Esophagus muscularis mucosa (tissue), 4 donors: ENCODE data around the gene STRBP. TPM values are rescaled to one million over a fixed set of nuclear protein-coding genes. Genes with fewer than 3 reads are reported as not detected.

Source experiments
- DNase-seq: peaks from one replicate; pipeline ENCODE4 v3.0.0-alpha.2; 2017; ENCODE audit errors: extremely low spot score
- H3K27ac ChIP-seq, 4 donors: fragments of 200-600 bp; sonication (generic); replicated peaks in 1 of 4; 1 replicate in 3 of 4; 2 replicates in 1 of 4; pipeline ENCODE4 v1.5.1; 2016 to 2019; ENCODE audit warnings: mild to moderate bottlenecking in 1 of 4
- H3K27me3 ChIP-seq, 4 donors: fragments of 200-600 bp; sonication (generic); one replicate each; pipeline versions ENCODE4 v1.5.1 to v1.6.0; 2016 to 2019
- H3K36me3 ChIP-seq, 4 donors: fragments of 200-600 bp; sonication (generic); one replicate each; pipeline ENCODE4 v1.5.1; 2016 to 2019
- H3K4me1 ChIP-seq, 4 donors: fragments of 200-600 bp; sonication (generic); one replicate each; pipeline ENCODE4 v1.5.1; 2016 to 2019
- H3K4me3 ChIP-seq, 4 donors: fragments of 200-600 bp; sonication (generic); 1 replicate in 2 of 4; 2 replicates in 2 of 4; pipeline ENCODE4 v1.5.1; 2016 to 2019; ENCODE audit warnings: mild to moderate bottlenecking in 4 of 4, moderate library complexity in 1 of 4
- H3K9me3 ChIP-seq, 4 donors: fragments of 200-600 bp; sonication (generic); 1 replicate in 3 of 4; 2 replicates in 1 of 4; pipeline ENCODE4 v1.5.1; 2016 to 2019
- EP300 ChIP-seq: sonication (generic); formaldehyde crosslinking; IDR thresholded peaks from one replicate; pipeline ENCODE4 v1.6.1; 2017; ENCODE audit warnings: antibody characterized with exemption
- POLR2A ChIP-seq: fragments of 450-650 bp; IDR thresholded peaks from one replicate; pipeline ENCODE4 v1.6.1; 2017; ENCODE audit warnings: antibody characterized with exemption, moderate library complexity, mild to moderate bottlenecking, low read depth
- POLR2AphosphoS5 ChIP-seq, 2 donors: sonication (generic); formaldehyde crosslinking; IDR thresholded peaks; one replicate each; pipeline ENCODE4 v1.6.1; 2017; ENCODE audit warnings: antibody characterized with exemption in 2 of 2
- WGBS: methylation state at CpG from one replicate; pipeline ENCODE4 v1.1.5; 2018; 5-methylcytosine and 5-hydroxymethylcytosine counted together
- intact Hi-C: fragments of 100-400 bp; cut with DNase I; formaldehyde crosslinking; loops from one replicate; pipeline ENCODE4 v1.15.1; 2023
- total RNA-seq, 4 donors: library from RNA; depleted of rRNA; stranded (reverse); fragments of >200 nt; gene quantifications; one replicate each; pipeline versions ENCODE4 v1.1.0 to v1.2.1, GENCODE V29; 2016
- TF ChIP-seq, protein P1 (sequence below), 3 experiments: fragments of 200-600 bp in 2 of 3; fragments of 450-650 bp in 1 of 3; sonication (generic) in 2 of 3; IDR thresholded peaks; one replicate each; pipeline ENCODE4 v1.5.1; 2017 to 2019; ENCODE audit warnings: antibody characterized with exemption in 3 of 3, mild to moderate bottlenecking in 2 of 3, moderate library complexity in 1 of 3

Gene STRBP
- total RNA-seq, 4 donors from 2014 or later = 11.2 to 20.6 (median 14.5) TPM

DNA sequence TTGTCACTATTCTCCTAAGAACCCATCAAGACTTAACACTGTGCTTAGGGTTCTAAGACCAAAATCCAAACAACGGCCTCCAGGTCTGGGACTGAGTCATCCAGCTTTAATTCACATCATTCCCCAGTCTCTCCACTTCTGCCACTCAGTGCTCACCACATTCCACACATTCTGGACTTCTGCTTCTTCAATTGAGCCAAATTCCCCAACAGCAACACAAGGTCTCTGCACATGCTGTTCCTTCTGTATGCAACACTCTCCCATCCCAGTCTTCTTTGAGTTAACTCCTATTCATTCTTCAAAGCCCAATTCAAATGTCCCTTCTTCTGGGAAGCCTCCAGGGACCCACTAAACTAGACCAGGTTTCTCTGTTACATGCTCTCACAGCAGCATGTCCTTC lies 137.1 kb downstream of the STRBP start:
- H3K9me3 ChIP-seq = no peaks in the 10 kb centered on the region
- intact Hi-C loops = no loop called here
- no peak for DNase-seq
- peaks cover 0 to 35% (median 16%) of the 10 kb centered on the region in 4 donors for H3K36me3 ChIP-seq
- H3K4me3 ChIP-seq = no peak overlapping the region
- no peaks in the 10 kb centered on the region for H3K4me1 ChIP-seq
- TF ChIP-seq POLR2AphosphoS5 (IDR thresholded peaks at IDR 0.05) = peak in 1 of 2 donors; percentile 41
- TF ChIP-seq EP300 = no peak
- no peak for TF ChIP-seq POLR2A
- H3K27me3 ChIP-seq = no peaks in the 10 kb centered on the region
- WGBS = 84% methylated on average over 1 of the region's 1 CpG
- no peak overlapping the region for H3K27ac ChIP-seq

DNA sequence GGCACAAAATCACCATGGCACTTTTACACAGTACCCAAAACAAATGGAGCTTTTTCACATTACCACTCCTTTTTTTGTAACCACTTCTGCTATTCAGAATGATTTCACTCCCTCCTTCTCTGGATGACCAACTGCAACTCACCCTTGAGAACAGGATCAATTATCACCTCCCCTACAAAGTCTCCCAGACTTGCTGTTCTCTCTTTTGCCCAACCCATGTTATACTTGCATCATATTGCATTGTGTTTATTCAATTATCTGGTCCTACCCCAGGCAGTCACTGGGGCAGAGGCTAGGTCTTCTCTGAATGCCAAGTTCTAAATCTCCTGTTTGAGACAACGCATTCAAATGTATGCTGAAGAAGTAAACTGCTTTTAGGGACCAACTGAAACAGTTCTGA lies 139.0 kb downstream of the STRBP start:
- intact Hi-C loops = no loop called here
- Histone ChIP-seq H3K9me3 (no peaks in the 10 kb centered on the region), H3K4me3 (no peak overlapping the region), H3K27ac (no peak overlapping the region), H3K27me3 (no peaks in the 10 kb centered on the region), H3K4me1 (no peaks in the 10 kb centered on the region), H3K36me3 (peaks cover 0 to 34% (median 10%) of the 10 kb centered on the region in 4 donors)
- no peak for DNase-seq
- WGBS = 100% methylated on average over 1 of the region's 1 CpG
- TF ChIP-seq, protein P1, sequence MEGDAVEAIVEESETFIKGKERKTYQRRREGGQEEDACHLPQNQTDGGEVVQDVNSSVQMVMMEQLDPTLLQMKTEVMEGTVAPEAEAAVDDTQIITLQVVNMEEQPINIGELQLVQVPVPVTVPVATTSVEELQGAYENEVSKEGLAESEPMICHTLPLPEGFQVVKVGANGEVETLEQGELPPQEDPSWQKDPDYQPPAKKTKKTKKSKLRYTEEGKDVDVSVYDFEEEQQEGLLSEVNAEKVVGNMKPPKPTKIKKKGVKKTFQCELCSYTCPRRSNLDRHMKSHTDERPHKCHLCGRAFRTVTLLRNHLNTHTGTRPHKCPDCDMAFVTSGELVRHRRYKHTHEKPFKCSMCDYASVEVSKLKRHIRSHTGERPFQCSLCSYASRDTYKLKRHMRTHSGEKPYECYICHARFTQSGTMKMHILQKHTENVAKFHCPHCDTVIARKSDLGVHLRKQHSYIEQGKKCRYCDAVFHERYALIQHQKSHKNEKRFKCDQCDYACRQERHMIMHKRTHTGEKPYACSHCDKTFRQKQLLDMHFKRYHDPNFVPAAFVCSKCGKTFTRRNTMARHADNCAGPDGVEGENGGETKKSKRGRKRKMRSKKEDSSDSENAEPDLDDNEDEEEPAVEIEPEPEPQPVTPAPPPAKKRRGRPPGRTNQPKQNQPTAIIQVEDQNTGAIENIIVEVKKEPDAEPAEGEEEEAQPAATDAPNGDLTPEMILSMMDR (IDR thresholded peaks at IDR 0.05) = no peak
- TF ChIP-seq EP300 (no peak), POLR2A (no peak), POLR2AphosphoS5 (IDR thresholded peaks at IDR 0.05) (no peak)

DNA sequence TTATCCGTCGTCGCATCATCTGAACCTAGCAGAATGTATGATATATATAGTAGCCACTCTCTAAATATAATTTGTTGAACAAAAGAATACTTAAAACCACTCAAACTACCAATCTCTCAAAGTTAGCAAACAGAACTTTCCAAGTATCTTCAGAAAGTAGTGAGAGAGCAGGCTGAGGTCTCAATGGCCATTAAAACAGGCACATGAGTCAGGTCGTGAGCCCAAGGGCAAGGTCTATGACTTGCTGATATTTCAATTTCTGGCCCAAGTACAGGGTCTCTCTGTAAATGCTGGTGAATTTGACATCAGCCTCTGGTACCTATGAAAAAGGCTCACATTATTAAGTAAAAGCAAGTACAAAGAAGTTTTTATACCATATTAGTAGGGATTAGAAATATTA lies 139.8 kb downstream of the STRBP start:
- Histone ChIP-seq H3K4me3 (no peak overlapping the region), H3K9me3 (no peaks in the 10 kb centered on the region), H3K27me3 (no peaks in the 10 kb centered on the region), H3K27ac (no peak overlapping the region), H3K36me3 (peaks cover 0 to 34% (median 10%) of the 10 kb centered on the region in 4 donors), H3K4me1 (no peaks in the 10 kb centered on the region)
- no peak for DNase-seq
- TF ChIP-seq POLR2AphosphoS5 (IDR thresholded peaks at IDR 0.05) (no peak), EP300 (no peak), POLR2A (no peak)
- TF ChIP-seq, protein P1 (IDR thresholded peaks at IDR 0.05) = no peak
- 100% methylated on average over 4 of the region's 4 CpGs for WGBS
- intact Hi-C loops = no loop called here

DNA sequence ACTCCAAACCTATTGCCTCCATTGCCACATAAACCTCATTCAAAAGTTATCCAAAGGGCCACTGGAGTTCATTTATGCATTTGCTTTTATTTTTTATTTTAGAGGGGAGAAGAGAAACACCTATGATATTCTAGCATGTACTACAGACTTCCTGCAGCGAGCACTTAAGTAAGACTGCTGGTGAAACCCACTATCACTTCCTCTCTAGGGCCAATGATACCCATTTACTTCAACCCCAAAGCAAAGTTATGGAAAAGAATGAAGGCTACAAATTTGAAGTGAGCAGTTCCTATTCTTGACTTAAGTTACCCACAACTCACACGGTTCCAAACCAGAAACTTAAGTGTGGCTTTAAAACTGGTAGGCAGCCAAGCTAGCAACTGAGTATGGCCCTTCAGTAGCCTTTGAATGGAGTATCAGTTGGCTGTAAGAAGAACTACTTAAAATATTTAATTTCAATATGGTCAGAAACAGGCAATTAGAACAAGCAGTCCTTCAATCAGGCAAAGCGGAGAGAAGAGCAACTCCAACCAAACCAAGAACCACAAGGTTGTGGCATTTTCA lies 140.8 kb downstream of the STRBP start:
- TF ChIP-seq EP300 (no peak), POLR2A (no peak), POLR2AphosphoS5 (IDR thresholded peaks at IDR 0.05) (no peak)
- TF ChIP-seq, protein P1 (IDR thresholded peaks at IDR 0.05) = no peak
- DNase-seq = no peak
- Histone ChIP-seq H3K4me1 (no peaks in the 10 kb centered on the region), H3K4me3 (no peak overlapping the region), H3K9me3 (no peaks in the 10 kb centered on the region), H3K27me3 (no peaks in the 10 kb centered on the region), H3K36me3 (peaks cover 0 to 32% (median 9%) of the 10 kb centered on the region in 4 donors), H3K27ac (no peak overlapping the region)
- WGBS = 89% methylated on average over 3 of the region's 3 CpGs
- intact Hi-C loops = no loop called here

DNA sequence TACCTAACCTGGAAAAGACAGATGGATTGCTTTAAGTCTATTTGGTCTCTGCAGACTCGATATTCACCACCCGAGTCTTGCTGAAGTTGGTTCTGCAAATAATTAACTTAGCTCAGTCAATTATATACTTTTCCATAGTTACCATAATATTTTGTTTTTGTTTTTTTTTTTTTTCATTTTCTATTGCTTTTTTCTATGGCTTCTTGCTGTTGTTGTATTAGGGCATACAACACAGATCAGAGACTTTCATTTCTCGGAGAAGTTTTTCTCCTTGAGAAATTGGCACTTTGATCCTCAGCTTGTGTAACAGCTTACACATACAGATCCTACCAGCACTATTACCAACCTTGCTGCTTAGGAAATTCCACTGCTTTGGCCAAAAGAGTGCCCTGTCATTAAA lies 146.9 kb downstream of the STRBP start:
- intact Hi-C loops = no loop called here

More for the DNA sequence above, 146.9 kb downstream of the STRBP start:
- no peak for DNase-seq
- H3K9me3 ChIP-seq = no peaks in the 10 kb centered on the region
- no peaks in the 10 kb centered on the region for H3K36me3 ChIP-seq
- H3K4me1 ChIP-seq = peaks cover 22 to 42% (median 37%) of the 10 kb centered on the region in 4 donors
- peak overlapping the region in 2 of 4 donors; percentile 2 to 62 for H3K27ac ChIP-seq
- TF ChIP-seq, protein P1 (IDR thresholded peaks at IDR 0.05) = no peak
- TF ChIP-seq EP300 (no peak), POLR2AphosphoS5 (IDR thresholded peaks at IDR 0.05) (no peak), POLR2A (no peak)
- no peak overlapping the region for H3K4me3 ChIP-seq
- 67% methylated on average over 3 of the region's 3 CpGs for WGBS
- no peaks in the 10 kb centered on the region for H3K27me3 ChIP-seq
